Chondrocyte (in vitro differentiated cells): Measurements from ENCODE around the gene LAMC3. TPM values are rescaled to one million over a fixed set of nuclear protein-coding genes. Genes with fewer than 3 reads are reported as not detected.

Experiments
- DNase-seq: peaks from one replicate; pipeline ENCODE4 v3.0.0; 2021; ENCODE audit warnings: mixed read lengths, low spot score
- H3K27ac Mint-ChIP-seq: one replicate; pipeline ENCODE4 v1.8.0; 2021; ENCODE audit warnings: mild to moderate bottlenecking, moderate library complexity, mixed read lengths; ENCODE audit not compliant: unreplicated experiment
- H3K27me3 Mint-ChIP-seq: 2 replicates; pipeline ENCODE4 v1.8.0; 2021; ENCODE audit warnings: low read depth, mixed read lengths
- H3K36me3 Mint-ChIP-seq: 2 replicates; pipeline ENCODE4 v1.8.0; 2021; ENCODE audit warnings: low read depth, mixed read lengths
- H3K4me1 Mint-ChIP-seq: 2 replicates; pipeline ENCODE4 v1.8.0; 2021; ENCODE audit warnings: low read depth, mild to moderate bottlenecking, mixed read lengths
- H3K4me3 Mint-ChIP-seq: one replicate; pipeline ENCODE4 v1.8.0; 2021; ENCODE audit warnings: mild to moderate bottlenecking, moderate library complexity, mixed read lengths; ENCODE audit not compliant: unreplicated experiment
- H3K9me3 Mint-ChIP-seq: 2 replicates; pipeline ENCODE4 v1.8.0; 2021; ENCODE audit warnings: low read depth, mixed read lengths
- total RNA-seq: library from RNA; stranded (reverse); gene quantifications from 3 replicates; pipeline ENCODE4 v1.2.1, GENCODE V29; 2021
- TF ChIP-seq, protein P1 (sequence below): fragments of 200-600 bp; sonication (generic); IDR thresholded peaks from 2 replicates; pipeline ENCODE4 v1.5.0; 2021; ENCODE audit warnings: antibody characterized with exemption, mild to moderate bottlenecking, moderate library complexity

Gene LAMC3
- total RNA-seq, 1 donor from 2014 or later: 1.2 TPM

DNA sequence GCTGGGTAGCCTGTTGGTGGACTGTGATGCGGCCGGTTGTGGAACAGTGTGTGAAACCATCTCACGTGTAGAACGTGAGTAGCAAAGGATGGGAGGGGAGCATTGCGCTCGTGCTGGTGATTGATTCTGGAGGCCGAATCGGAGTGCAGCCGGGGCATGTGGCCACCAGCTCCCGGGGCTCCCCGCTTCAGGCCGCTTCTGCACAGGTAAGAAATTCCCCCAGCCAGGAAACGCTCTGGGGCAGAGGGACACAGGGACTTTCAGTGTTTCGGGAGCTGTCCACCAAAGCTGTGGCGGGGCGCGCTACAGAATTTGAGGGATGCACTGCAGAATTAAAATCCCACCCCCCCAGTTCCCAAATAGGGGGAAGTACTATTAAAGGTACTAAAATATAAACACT is 41.9 kb downstream of the LAMC3 start:
- Mint-ChIP-seq H3K9me3 (peaks cover 3% of the 10 kb centered on the region), H3K27ac (no peak overlapping the region), H3K27me3 (no peaks in the 10 kb centered on the region), H3K4me3 (no peak overlapping the region), H3K36me3 (no peaks in the 10 kb centered on the region), H3K4me1 (peaks cover 5% of the 10 kb centered on the region)
- no peak for DNase-seq
- TF ChIP-seq, protein P1, sequence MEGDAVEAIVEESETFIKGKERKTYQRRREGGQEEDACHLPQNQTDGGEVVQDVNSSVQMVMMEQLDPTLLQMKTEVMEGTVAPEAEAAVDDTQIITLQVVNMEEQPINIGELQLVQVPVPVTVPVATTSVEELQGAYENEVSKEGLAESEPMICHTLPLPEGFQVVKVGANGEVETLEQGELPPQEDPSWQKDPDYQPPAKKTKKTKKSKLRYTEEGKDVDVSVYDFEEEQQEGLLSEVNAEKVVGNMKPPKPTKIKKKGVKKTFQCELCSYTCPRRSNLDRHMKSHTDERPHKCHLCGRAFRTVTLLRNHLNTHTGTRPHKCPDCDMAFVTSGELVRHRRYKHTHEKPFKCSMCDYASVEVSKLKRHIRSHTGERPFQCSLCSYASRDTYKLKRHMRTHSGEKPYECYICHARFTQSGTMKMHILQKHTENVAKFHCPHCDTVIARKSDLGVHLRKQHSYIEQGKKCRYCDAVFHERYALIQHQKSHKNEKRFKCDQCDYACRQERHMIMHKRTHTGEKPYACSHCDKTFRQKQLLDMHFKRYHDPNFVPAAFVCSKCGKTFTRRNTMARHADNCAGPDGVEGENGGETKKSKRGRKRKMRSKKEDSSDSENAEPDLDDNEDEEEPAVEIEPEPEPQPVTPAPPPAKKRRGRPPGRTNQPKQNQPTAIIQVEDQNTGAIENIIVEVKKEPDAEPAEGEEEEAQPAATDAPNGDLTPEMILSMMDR: no peak

DNA sequence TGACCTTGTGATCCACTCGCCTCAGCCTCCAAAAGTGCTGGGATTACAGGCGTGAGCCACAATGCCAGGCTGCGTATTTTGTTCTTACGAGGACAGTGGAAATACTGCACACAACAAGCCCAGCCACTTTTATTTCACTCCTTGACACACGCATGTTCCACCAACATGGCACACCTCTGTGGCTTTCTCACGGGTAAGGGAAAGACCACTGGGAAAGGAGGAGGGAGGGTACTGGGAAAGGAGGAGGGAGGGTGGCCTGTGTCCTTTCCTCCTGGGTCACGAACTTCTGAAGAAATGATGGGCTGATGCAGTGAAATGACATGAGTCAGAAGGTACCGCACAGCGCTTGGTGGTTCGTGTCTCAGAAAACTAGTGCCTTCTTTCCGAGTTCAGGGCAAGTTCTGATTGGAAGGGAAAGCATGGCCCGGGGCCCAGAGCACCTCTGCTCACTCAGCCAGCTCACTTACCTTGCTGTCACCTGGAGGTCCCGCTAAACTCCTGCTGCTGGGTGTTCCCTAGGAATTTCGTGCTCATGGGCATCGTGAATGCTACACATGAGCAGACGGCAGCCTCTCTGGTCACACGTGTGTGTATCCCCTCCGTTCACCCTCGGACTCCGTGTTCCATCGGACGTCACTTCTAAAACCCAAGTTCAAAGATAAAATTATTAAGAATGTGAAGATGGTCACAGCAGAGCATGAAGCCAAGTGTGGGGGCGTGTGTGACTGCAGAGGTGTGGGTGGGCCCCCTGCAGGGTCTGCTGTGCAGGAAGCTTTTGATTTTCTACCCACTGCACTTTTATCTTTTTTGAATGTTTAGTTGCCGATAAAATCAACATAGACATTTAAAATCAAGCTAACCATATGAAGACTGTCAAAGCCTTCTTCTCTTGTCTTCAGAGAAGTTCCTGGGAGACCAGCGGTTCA is 42.9 kb downstream of the LAMC3 start:
- TF ChIP-seq, protein P1: no peak
- peaks cover under 1% of the 10 kb centered on the region for H3K4me1 Mint-ChIP-seq
- H3K9me3 Mint-ChIP-seq: peaks cover 3% of the 10 kb centered on the region
- DNase-seq: no peak
- H3K36me3 Mint-ChIP-seq: no peaks in the 10 kb centered on the region
- no peaks in the 10 kb centered on the region for H3K27me3 Mint-ChIP-seq
- no peak overlapping the region for H3K27ac Mint-ChIP-seq
- no peak overlapping the region for H3K4me3 Mint-ChIP-seq

DNA sequence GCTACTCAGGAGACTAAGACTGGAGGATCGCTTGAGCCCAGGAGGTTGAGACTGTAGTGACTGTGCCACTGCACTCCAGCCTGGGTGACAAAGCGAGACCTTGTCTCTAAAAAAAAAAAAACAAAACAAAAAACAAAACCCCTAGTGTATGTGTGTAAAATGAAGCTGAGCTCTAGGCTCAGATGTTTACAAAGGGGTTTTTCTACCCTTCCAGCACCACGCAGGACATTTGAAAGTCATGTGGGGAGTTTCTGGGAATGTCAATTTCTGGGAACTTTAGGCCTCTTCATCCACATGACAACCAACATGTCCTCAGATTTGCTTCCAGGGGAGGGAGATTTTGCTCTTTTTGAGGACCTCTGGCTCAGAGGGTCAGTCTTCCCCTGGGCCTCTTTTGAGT is 44.9 kb downstream of the LAMC3 start:
- no peak overlapping the region for H3K4me3 Mint-ChIP-seq
- peaks cover 3% of the 10 kb centered on the region for H3K9me3 Mint-ChIP-seq
- no peaks in the 10 kb centered on the region for H3K36me3 Mint-ChIP-seq
- TF ChIP-seq, protein P1: no peak
- H3K4me1 Mint-ChIP-seq: no peaks in the 10 kb centered on the region
- no peak for DNase-seq
- no peaks in the 10 kb centered on the region for H3K27me3 Mint-ChIP-seq
- H3K27ac Mint-ChIP-seq: no peak overlapping the region

DNA sequence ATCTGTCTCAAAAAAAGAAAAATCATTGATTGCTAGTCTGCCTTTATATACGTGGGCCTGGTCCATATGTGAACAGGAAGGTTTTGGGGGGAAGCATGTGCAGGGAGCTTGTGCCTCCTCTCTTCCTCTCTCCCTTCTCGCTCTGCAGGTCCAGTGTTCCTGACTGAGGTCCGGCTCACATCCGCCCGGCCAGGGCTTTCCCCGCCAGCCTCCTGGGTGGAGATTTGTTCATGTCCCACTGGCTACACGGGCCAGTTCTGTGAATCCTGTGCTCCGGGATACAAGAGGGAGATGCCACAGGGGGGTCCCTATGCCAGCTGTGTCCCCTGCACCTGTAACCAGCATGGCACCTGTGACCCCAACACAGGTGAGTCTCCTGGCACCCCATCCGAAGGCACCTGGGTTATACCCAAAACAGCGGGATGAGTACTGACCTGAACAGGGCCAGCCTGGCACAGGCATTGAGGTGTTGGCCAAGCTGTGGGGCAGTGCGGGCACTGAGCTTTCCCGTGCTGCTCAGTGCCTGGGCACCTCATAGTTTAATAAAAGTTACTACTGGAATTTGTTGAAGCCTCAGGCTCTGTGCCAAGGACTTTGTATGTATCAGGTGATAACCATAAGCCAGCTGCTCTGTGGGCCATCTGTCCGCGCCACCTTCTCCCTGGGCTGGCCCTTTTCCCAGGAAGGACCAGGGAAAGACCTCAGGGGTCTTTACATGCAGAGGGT is 48.0 kb downstream of the LAMC3 start:
- no peak overlapping the region for H3K27ac Mint-ChIP-seq
- H3K27me3 Mint-ChIP-seq: no peaks in the 10 kb centered on the region
- no peaks in the 10 kb centered on the region for H3K9me3 Mint-ChIP-seq
- H3K4me3 Mint-ChIP-seq: no peak overlapping the region
- H3K4me1 Mint-ChIP-seq: no peaks in the 10 kb centered on the region
- TF ChIP-seq, protein P1: no peak
- DNase-seq: no peak
- no peaks in the 10 kb centered on the region for H3K36me3 Mint-ChIP-seq

DNA sequence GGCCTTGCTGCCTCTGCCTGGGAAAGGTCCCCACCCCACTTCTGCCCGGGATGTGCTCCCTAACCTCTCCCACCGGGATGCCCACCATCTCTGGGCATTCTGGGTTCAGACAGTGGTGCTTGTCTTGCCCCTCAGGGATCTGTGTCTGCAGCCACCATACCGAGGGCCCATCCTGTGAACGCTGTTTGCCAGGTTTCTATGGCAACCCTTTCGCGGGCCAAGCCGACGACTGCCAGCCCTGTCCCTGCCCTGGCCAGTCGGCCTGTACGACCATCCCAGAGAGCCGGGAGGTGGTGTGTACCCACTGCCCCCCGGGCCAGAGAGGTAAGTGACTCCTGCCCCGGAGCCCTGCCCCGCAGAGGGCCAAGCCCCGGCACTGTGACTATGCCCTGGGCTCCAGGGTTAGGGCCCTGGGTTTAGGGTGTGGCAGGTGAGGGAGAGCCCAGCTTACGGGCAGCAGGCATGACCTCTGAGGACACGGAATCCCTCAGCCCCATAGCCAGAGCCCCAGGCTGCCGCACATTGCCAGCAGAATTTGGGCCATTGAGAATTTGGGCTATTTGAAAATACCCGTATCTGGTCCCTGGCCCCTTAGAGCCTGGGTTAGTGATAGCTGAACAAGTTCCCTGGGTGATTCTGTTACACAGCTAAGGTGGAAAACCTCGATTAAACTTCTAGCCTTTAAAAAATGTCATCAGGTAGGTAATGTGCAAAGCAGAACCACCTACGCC is 52.1 kb downstream of the LAMC3 start:
- DNase-seq: no peak
- H3K4me3 Mint-ChIP-seq: no peak overlapping the region
- no peak overlapping the region for H3K27ac Mint-ChIP-seq
- TF ChIP-seq, protein P1: no peak
- H3K27me3 Mint-ChIP-seq: peaks cover 6% of the 10 kb centered on the region
- no peaks in the 10 kb centered on the region for H3K4me1 Mint-ChIP-seq
- no peaks in the 10 kb centered on the region for H3K9me3 Mint-ChIP-seq
- no peaks in the 10 kb centered on the region for H3K36me3 Mint-ChIP-seq
